ENCODE results near the gene DMAP1. TPM values are rescaled to one million over a fixed set of nuclear protein-coding genes. Genes with fewer than 3 reads are reported as not detected.

Gene DMAP1
- total RNA-seq, 6 experiments from 2014 or later: 16.2 to 27.8 (median 23.3) TPM

DNA sequence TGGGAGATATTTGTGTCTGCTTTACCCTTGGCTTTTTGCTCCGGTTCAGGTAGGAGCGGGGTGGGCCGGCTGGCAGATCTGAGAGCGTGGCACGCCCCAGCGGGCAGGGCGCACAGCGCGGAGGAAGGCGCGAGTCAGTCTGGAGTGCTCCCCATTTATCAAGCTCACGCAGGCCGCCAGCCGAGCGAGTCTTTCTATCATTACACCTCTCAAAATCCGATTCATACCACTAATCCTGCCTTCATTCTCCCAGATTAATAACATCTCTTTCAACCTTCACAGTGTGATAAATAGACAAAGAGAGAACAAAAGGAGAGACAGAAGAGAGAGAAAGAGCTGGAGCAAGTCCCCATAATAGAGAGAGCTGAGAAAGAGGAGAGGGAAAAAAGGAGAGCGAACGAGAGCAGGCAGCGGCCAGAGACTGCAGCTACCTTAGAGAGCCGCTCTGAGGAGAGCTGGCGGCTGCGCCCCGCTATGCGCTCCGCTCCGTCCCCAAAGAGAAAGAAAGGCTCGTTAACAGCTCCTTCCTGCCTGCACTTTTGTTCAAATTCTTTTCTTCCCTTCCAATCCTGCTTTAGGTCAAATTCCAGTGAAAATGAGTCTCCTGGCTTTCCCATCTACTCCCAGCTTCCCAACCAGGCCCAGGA is 48.0 kb downstream of the DMAP1 start:
- Histone ChIP-seq H3K36me3 (no peaks in the 10 kb centered on the region), H3K27me3 (no peaks in the 10 kb centered on the region), H3K4me3 (no peak overlapping the region), H3K9me3 (no peaks in the 10 kb centered on the region), H3K4me1 (no peaks in the 10 kb centered on the region), H3K27ac (no peak overlapping the region)
- DNase-seq (no peak), ATAC-seq (no peak)
- TF ChIP-seq, protein P1, sequence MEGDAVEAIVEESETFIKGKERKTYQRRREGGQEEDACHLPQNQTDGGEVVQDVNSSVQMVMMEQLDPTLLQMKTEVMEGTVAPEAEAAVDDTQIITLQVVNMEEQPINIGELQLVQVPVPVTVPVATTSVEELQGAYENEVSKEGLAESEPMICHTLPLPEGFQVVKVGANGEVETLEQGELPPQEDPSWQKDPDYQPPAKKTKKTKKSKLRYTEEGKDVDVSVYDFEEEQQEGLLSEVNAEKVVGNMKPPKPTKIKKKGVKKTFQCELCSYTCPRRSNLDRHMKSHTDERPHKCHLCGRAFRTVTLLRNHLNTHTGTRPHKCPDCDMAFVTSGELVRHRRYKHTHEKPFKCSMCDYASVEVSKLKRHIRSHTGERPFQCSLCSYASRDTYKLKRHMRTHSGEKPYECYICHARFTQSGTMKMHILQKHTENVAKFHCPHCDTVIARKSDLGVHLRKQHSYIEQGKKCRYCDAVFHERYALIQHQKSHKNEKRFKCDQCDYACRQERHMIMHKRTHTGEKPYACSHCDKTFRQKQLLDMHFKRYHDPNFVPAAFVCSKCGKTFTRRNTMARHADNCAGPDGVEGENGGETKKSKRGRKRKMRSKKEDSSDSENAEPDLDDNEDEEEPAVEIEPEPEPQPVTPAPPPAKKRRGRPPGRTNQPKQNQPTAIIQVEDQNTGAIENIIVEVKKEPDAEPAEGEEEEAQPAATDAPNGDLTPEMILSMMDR (IDR thresholded peaks at IDR 0.05): no peak
- TF ChIP-seq POLR2A (IDR thresholded peaks at IDR 0.05): no peak
- intact Hi-C loops (cut with DNase I): no loop called here
- WGBS (ENCODE audit: insufficient coverage, low coverage, low lambda C conversion rate, missing lambda C conversion rate): 97% methylated on average over 20 of the region's 27 CpGs

DNA sequence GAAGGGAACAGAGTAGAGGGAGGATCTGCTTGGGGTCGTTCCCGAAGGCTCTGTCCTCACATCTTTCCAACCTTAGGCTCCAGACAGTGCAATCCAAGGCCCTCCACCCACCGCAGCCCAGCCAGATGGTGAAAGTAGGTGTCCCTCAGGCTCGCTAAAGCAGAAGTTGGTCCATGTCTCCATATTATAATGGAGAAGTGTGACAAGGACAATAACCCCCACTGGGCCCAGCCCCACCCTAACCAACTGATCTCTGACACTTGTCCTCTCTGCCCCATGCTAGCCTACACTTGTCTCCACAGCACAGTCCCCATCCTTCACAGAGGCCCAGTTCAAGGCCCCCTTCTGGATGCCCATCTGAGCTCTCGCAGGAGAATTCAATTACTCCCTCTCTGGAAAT is 48.7 kb downstream of the DMAP1 start:
- Histone ChIP-seq H3K36me3 (no peaks in the 10 kb centered on the region), H3K27me3 (no peaks in the 10 kb centered on the region), H3K27ac (no peak overlapping the region), H3K4me3 (no peak overlapping the region), H3K9me3 (no peaks in the 10 kb centered on the region), H3K4me1 (no peaks in the 10 kb centered on the region)
- intact Hi-C loops (cut with DNase I): no loop called here
- 80% methylated on average over 5 of the region's 5 CpGs for WGBS (ENCODE audit: insufficient coverage, low coverage, low lambda C conversion rate, missing lambda C conversion rate)
- no peak for TF ChIP-seq POLR2A (IDR thresholded peaks at IDR 0.05)
- TF ChIP-seq, protein P1 (IDR thresholded peaks at IDR 0.05): no peak
- DNase-seq (no peak), ATAC-seq (peak; percentile 27 to 40 (median 33))

DNA sequence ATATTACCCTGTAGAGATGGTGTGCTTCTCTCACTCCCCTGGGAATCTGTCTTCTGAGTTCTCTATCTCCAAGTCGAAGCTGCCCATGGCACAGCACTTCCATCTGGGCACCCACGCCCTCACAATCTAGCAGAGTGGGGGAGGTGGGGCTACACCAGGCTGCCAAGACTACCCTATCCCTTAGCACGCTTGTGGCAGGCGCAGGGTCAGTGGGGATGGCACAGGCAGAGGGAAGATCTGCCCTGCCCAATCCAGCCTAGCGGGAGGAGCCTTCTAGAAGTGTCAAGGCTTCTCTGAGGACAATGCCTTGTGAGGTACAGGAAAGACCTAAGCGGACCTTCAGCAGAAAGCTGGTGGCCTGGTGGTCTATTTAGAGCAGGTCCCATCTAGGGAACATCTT is 49.1 kb downstream of the DMAP1 start:
- H3K36me3 ChIP-seq: no peaks in the 10 kb centered on the region
- no peaks in the 10 kb centered on the region for H3K27me3 ChIP-seq
- no peak overlapping the region for H3K4me3 ChIP-seq
- TF ChIP-seq, protein P1 (IDR thresholded peaks at IDR 0.05): no peak
- H3K4me1 ChIP-seq: no peaks in the 10 kb centered on the region
- intact Hi-C loops (cut with DNase I): no loop called here
- no CpG with 5 or more reads among the region's 6 CpGs for WGBS (ENCODE audit: insufficient coverage, low coverage, low lambda C conversion rate, missing lambda C conversion rate)
- no peak for DNase-seq
- H3K9me3 ChIP-seq: no peaks in the 10 kb centered on the region
- ATAC-seq: no peak
- no peak overlapping the region for H3K27ac ChIP-seq

DNA sequence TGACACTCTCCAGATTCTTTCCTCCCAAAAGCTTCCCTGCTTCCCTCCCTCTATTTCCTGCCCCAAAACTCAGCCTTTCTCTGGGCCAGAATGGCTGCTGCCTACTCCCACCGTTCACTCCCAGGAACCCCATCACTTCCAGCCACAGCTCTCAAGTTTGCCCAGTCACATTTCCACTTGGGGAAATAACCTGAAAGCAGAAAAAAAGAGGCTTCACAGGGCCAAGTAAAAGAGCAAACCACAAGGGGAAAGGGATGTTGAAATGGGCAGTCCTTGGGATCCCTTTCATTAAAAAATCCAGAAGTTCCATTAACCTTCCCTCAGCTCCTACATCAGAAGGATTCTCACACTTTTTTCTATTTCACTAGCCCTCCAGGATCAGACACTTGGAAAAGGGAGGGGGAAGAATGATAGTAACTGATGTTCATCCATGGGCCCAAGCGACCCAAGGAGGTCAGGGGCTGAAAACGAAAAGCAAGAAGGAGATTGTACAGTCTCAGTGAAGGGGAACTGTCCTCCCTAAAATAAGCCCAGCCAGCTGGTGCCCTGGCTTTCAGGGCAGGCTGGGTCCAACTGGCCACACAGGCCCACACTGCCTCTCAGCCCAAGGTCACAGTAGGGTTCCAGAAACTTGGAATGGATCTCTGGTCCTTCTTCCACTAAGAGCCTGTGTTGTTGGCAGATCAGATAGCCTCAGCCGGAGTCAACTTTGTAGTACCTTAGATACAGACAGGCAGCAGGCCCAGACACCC is 49.7 kb downstream of the DMAP1 start:
- intact Hi-C loops (cut with DNase I): no loop called here
- no peak for ATAC-seq
- H3K4me3 ChIP-seq: no peak overlapping the region
- H3K27ac ChIP-seq: no peak overlapping the region
- no peaks in the 10 kb centered on the region for H3K4me1 ChIP-seq
- TF ChIP-seq, protein P1 (IDR thresholded peaks at IDR 0.05): no peak
- TF ChIP-seq POLR2A (IDR thresholded peaks at IDR 0.05): no peak
- H3K27me3 ChIP-seq: no peaks in the 10 kb centered on the region
- 79% methylated on average over 3 of the region's 4 CpGs for WGBS (ENCODE audit: insufficient coverage, low coverage, low lambda C conversion rate, missing lambda C conversion rate)
- no peaks in the 10 kb centered on the region for H3K9me3 ChIP-seq
- no peak for DNase-seq
- no peaks in the 10 kb centered on the region for H3K36me3 ChIP-seq

Data from right lobe of liver (tissue), 6 donors.